GM18526 (cell line): Measurements from ENCODE around the gene PCBP1.
A peak's percentile ranks its signal among the peaks of the same experiment; 100 is the strongest.

ENCODE experiments used
- POLR2A ChIP-seq: IDR thresholded peaks from 3 replicates; pipeline ENCODE4 v1.6.1; 2011; ENCODE audit not compliant: insufficient read length; ENCODE audit errors: extremely low read depth

PCBP1 gene

DNA sequence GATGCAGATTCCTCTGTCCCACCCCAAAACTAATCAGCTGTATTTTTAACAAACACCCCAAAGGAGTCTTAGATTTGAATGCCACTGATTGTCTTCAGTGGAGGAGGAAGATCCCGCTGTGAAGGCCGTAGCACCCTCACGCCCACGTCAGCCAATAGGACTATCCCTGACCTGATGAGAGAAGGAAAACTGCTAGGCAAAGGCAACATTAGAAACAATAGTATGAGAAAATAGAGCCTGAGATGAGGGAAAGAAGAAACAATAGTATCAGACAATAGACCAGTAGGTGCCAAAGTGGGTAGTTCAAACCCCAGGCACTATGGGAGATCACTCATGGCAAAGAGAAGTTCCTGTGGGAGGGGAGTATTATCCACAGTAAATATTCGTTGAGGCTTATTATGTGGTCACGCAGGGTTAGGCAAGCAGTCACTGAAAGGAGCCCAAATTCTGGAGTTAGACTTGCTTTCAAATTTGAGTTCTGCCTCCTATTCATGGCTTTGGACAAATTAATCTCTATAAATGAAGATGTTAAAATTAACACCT lies 2.8 kb downstream of the PCBP1 start:
- no peak for TF ChIP-seq POLR2A

DNA sequence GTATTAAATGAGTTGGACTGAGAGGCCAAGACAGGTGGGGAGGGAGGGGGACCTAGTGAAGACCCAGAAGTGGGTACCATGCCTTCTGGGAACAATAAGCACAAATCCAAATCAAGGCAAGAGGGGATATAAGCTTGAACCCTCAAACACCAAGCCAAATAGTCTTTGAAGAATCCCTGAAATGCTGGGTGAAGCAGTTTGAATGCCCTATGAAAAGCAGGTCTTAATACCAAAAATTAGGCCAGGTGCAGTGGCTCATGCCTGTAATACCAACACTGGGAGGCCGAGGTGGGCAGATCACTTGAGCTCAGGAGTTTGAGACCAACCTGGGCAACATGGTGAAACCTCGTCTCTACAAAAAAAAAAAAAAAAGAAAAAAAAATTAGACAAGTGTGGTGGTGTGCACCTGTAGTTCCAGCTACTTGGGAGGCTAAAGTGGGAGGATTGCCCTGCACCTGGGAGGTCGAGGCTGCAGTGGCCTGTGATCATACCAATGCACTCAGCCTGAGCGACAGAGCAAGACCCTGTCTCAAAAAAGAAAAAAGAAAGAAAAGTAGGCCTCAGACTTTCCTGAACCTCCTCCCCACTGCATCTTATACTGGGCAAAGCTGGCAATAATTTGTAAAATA lies 3.5 kb downstream of the PCBP1 start:
- no peak for TF ChIP-seq POLR2A

DNA sequence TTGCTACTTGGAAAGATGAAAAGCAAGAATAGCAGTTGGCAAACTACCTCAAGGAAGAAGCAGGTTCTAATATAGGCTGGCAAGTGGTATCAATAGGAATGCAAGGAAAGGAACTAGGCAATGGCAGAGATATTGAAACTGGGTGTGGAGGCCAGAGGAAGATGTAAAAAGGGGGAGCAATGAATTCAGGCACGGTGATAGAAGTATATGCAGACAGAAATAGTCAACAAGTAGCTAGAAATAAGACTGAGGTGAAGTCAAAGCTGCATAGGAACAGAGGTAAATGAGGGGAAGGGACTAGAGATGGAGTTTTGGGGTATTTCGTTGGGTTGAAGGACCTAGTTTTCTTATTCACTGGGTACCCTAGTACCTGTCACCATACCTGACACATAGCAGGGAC lies 4.1 kb downstream of the PCBP1 start:
- TF ChIP-seq POLR2A = no peak

DNA sequence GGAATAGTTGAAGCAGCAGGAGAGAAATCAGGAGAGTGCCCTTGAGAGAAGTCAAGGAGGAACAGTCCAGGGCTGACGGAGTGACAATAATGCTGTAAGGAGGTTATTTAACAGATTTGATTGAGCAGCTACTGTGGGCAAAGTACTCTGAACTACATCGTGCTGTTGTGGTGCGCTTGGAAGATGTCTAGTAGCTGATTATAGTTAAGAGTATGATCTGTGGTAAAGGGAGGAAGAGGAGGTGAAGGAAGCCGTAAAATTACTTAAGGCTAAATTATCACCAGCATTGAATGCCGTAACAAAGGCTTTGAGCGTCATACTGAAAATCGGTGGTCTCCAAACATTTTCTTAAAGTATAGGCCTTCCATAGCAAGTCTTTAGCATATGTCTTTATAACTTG lies 4.5 kb downstream of the PCBP1 start:
- TF ChIP-seq POLR2A = no peak

DNA sequence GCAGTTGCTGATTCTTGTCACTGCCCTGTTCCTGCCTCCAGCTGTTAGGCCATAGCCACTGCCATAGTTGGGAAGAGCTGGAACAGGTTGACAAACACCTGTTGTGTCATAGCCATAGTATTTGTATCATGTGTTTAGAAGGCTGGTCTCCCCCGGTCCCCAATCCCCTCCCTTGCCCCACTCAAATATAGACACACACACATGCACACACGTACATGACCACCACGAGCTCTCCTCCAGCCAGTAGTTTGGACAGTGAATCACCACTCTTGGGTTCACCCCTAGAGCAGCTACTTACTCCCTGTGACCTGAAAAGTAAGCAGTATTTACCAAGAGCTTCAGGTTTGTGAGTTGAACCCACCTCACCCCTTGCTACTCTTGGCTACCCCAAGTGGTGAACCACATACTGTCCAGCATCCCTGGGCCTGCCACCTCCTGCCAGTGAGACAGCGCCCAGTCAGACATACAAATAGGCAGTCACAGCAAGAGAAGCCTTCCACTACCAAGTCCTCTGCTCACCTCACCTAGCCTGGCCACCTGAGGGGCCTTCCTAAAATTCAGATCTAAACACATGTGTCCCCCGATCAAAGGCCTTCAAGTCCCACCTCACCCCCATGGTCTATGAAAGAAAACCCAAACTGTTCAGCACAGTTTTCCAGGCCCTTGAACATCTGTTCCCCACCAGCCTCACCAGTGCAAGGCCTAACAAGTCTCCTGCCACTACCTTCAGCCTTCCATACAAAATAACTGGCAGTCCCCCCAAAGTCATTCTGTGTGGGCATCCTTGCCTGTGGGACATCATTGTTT lies 7.1 kb downstream of the PCBP1 start:
- TF ChIP-seq POLR2A = no peak

DNA sequence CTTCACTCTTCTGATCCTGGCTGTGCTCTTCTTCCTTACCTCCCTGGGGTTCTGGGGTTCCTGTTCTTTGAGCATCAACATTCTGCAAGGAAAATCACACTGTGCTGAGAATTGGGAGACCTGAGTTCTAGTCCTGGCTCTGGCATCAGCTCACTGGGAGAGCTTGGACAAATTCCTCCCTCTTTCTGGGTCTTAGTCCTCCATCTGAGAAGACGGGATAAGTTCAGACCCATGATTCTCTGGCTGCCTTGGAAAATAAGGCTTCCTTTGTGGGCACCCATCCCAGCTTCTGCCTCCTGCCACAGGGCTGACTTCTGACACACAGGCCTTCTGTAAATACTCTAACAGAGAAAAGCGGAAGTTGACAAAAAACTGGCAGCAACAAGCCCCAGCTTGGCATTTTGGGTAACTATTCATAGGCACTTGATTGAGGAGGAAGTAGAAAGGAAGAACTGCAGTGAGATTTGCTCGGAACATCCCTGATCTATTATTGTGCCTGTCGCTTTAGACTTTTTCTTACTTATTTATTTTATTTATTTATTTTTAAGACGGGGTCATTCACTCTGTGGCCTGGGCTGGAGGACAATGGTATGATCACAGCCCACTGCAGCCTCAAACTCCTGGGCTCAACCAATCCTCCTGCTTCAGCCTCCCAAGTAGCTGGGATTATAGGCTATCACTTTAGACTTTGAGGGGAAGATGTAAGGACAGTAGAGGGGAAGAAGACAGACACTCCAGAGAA lies 7.9 kb downstream of the PCBP1 start:
- TF ChIP-seq POLR2A = peak; percentile 32

DNA sequence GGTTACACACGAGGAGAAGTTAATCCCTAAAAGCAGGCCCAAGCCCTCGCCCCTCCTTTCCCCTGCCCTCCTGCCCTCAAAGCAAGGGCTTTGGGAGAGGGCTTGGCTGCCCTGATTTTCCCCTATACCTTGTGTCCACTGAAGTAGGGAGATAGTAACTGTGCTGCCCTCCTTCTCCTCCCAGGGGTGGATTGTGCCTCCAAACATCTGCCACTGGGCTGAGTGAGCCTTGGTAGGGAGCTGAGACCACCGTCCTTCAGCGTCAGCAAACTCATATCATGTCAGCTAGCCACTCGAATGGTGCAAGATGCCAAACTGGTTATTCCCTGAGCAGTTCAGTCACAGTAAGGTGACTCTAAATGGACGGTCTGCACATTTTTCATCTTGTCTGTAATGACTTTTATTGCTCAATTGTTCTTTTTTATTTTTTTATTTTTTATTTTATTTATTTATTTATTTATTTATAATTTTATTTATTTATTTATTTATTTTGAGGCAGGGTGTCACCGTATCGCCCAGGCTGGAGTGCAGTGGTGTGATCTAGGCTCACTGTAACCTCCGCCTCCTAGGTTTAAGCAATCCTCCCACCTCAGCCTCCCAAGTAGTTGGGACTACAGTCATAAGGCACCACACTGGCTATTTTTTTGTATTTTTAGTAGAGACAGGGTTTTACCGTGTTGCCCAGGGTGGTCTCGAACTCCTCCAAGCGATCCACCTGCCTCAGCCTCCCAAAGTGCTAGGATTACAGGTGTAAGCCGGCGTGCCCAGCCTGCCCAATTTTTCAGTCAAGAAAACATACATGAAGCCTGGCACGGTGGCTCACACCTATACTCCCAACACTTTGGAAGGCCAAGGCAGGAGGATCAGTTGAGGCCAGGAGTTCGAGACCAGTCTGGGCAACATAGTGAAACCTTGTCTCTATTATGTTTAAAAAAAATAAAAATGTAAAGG lies 8.7 kb downstream of the PCBP1 start:
- TF ChIP-seq POLR2A = no peak

DNA sequence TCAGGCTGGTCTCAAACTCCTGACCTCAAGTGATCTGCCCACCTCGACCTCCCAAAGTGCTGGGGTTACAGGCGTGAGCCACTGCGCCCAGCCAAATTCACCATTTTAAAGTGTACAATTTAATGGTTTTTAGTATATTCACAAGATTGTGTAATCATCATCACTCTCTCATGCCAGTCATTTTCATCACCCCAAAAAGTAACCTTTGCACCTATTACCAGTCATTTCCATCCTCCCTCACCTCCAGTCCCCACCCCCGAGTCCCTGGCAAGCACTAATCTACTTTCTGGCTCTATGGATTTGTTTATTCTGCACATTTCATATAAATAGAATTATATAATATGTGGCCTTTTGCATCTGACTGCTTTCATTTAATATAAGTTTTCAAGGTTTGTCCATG lies 10.8 kb downstream of the PCBP1 start:
- no peak for TF ChIP-seq POLR2A

DNA sequence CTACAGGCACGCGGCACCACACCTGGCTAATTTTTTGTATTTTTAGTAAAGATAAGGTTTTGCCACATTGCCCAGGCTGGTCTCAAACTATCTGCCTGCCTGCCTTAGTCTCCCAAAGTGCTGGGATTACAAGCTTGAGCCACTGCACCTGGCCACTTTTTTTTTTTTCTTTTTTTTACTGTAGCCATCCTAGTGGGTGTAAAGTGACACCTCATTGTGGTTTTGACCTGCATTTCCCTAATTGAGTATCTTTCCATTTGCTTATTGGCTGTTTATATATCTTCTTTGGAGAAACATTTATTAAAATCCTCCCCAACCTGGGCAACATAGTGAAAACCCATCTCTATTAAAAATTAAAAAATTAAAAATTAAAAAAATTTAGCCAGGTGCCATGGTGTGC lies 12.0 kb downstream of the PCBP1 start:
- no peak for TF ChIP-seq POLR2A

DNA sequence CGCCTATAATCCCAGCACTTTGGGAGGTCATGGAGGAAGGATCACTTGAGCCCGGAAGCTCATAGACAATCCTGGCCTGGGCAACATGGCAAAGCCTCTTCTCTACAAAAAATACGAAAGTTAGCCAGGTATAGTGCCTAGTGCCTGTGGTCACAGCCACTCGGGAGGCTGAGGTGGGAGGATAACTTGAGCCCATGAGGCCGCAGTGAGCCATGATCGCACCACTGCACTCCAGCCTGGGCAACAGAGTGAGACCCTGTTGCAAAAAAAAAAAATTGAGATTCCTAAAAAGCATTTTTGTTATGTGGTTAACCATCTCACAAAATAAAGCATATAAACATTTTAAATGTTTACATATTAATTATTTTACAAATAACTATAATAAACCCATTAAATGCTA lies 13.9 kb downstream of the PCBP1 start:
- TF ChIP-seq POLR2A = no peak

DNA sequence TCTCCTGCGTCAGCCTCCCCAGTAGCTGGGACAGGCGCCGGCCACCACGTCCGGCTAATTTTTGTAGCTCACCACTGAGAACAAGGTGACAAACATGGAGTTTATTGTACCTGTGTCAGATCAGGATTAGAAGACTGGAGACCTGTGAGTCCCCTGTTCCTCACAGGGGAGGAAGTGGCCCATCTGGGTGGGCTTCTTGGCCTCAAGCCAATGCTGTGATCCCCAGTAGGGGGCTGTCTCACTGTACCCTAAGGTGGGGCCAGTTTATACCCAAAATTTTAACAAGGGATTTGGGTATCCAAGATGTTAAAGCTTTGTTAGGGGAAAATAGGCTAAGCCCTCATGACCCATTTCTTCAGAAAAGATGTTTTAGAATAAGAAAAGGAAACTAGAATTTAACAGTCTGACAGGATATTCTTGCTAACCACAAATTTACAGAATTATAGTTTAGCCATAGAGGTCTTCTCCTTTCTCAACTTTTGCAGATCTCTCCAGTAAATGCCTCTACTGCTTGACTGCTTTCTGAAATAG lies 16.3 kb downstream of the PCBP1 start:
- TF ChIP-seq POLR2A = no peak

DNA sequence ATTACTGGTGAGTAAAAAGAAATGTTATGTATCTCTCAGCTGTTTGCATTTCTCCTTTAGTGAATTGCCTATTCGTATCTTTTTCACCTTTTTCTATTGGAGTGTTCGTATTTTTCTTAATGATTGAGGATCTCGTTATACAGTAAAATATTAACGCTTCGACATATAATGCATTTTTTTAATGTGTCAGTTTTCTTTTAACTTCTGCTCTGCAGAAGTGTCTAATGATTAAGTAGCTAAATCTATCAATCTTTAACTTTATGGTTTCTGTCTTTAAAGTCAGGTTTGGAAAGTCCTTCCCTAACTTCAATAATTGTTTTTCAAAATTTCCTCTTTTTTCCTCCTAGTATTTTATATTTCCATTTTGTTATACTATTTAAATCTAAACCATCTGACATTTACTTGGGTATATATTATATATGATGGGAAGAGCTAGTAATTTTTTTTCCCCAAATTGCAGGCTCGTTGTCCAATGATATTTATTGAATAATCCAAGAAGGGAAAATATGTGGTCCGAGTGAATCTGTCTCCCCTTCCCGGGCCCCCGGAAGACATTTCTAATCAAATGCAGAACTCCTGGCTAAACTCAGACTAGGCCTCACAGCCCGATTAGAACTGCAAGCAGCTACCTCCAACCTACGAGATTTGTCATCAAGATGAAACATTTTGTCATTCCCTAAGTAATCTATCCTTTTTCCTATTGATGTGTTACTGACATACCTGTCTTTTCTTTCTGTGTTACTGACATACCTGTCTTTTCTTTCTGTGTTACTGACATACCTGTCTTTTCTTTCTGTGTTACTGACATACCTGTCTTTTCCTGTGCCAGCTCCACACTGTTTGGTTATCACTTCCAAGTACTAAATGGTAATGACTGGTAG lies 17.2 kb downstream of the PCBP1 start:
- TF ChIP-seq POLR2A = no peak

DNA sequence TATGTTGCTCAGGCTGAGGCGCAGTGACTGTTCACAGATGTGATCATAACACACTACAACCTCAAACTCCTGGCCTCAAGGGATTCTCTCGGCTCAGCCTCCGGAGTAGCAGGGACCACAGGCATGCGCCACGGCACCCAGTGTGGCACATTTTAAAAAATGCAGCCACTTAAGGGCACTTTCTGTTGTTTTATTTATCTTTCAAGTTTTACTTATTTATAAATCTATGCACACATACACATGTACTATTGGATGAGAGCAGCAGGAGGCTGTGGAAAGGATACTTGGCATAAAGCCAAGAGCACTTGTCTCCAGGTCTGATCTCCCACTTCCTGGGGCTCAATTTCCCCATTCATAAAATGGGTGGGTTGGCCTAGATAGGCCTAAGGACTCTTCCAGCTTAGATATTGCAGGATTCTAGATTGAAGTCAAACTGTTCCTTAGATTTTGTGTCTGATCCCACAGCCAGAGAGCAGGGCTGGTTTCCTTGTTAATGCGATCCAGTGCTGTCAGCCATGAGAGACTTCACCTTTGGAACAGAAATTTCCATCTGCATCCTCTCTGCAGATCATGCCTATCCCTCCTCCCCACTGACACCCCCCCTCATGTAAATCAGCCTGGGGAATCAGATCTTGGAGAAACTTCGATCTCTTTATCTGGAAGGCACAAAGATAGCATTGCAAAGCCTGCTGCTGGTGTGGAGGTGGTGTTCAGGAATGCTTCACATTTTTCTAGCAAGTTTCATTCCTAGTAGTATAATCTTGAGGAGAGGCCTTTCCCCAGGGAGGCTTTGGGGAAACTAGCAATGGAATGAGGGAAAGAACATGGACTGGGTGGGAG lies 24.7 kb downstream of the PCBP1 start:
- no peak for TF ChIP-seq POLR2A
